ENCODE data around the gene FXYD6.

The FXYD6 gene

DNA sequence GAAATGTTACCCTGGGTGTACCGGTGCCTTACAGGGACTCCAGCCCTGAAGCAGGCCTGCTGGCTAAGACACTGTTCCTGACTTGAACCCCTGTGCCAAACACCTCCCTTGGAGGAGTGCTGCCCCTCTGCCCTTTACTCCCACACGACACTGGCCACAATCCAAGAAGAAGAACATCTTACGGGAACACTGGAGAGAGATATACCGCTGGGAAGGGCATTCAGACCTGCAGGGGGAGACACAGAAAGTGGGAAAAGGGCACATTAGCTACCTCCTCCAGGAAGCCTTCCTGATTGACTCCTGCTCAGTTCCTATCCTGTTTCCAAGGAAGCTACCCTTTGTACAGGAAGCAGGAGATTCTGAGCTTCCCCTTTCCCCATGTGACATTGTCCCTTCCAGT is 34.1 kb upstream of the FXYD6 start:
- no peak for DNase-seq (ENCODE audit: low read depth)

DNA sequence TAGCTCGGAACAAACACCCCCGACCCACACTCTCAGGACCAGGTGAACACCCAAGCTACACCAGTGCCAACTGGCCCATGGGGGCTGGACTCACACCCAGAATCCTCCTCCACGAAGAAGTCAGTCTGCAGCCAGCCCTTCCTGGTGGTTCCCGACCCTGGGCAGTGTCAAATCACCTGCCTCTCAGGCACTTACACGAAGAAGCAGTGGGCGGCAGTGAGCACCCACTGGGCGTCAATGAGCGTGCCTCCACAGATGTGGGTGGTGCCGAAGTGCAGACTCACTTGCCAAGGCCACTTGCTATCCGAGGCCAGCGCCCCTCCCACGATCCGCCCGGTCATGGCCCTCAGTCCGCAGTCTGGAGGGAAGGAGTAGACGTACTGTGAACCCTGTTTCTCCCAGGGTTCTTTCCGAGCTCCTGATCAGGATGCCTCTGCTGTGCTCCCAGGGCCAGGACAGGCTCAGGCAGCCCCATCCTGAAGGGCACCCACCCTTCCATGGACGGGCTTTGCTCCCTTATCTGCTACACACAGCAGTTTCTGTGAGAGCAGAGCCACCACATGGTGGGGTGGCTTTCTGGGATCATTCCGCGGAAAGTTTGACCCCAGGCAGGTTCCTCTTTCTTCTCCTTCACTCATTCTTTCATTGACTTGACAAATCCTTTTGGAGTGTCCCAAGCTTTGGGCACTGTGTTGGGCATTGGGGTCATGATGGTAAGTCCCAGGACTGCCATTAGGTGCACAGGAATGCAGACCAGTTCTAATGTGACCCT is 33.3 kb upstream of the FXYD6 start:
- no peak for DNase-seq (ENCODE audit: low read depth)

DNA sequence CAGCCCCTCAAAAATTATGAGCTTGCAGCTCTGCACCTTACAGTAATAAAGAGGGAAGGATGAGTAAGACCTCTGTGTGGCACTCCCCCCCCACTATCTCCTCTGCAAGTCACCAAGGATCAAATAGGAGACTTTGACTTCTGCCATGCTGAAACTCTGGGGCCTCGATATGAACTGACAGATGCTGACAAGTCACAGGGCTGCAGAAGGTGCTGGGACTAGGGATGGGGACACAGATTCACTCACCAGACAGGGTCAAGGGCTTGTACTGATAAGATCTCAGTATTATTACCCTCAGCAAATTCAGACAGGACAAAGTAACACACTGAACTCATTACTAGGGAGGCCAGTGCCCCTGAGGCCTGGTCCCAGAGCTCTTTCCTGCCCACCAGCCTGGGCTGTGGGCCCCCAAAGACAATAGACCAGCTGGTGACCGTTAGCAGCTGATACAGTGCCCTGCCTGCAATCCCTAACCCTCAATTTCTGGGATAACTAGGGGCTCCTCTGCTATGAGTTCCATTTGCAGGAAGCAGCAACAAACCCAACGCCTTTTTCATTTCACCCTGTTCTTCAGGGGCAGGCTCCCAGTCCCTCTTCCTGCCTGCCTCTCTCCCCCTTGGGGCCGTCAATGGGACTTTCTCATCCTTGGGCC is 32.6 kb upstream of the FXYD6 start:
- no peak for DNase-seq (ENCODE audit: low read depth)

GRCh38 chr11:117908109-117908895 is 31.8 kb upstream of the FXYD6 start:
- DNase-seq (ENCODE audit: low read depth) = no peak

DNA sequence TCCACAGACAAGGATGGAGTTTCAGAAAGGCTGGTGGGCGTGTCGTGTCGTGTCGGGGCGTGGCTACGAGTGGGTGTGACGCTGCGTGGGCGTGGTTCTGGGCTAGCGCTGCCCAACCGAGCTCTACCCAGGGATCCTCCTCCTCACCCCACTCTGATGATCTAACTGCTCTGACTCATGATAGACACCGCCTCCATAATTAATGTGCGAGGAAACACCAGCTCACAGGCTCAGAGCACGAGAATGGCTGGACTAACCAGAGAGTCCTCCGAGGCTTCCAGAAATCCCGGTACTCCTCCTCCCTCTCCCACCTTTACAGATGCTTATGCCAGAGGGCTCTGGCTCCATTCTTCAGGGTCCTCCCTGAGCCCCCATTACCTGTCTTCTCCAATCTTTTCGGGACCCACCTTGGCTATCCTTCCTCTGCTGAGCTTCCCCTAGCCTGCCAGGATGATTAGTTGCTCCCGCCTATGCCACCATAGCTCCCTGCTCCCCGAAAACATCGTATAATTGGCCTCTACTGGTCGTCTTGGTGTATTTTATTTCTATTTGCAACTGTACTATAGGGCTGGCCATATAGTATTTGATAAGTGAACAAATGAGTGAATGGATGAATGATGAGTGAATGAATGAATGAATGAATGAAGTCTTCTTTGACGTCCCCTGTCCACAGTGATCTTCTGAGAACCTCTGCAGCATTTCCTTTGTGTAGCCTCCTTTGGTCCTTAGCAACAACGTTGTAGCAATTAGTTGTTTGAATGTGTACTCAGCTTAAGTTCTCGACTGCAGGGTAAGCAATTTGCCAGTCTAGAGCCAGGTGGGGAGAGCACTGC is 31.0 kb upstream of the FXYD6 start:
- DNase-seq (ENCODE audit: low read depth) = peak; percentile 47

- no peak for DNase-seq (ENCODE audit: low read depth)
Observed at GRCh38 chr11:117906710-117907109, 30.3 kb upstream of the FXYD6 start.

GRCh38 chr11:117906126-117906525 is 29.7 kb upstream of the FXYD6 start:
- DNase-seq (ENCODE audit: low read depth) = no peak

GRCh38 chr11:117905524-117905923 is 29.1 kb upstream of the FXYD6 start:
- no peak for DNase-seq (ENCODE audit: low read depth)

DNA sequence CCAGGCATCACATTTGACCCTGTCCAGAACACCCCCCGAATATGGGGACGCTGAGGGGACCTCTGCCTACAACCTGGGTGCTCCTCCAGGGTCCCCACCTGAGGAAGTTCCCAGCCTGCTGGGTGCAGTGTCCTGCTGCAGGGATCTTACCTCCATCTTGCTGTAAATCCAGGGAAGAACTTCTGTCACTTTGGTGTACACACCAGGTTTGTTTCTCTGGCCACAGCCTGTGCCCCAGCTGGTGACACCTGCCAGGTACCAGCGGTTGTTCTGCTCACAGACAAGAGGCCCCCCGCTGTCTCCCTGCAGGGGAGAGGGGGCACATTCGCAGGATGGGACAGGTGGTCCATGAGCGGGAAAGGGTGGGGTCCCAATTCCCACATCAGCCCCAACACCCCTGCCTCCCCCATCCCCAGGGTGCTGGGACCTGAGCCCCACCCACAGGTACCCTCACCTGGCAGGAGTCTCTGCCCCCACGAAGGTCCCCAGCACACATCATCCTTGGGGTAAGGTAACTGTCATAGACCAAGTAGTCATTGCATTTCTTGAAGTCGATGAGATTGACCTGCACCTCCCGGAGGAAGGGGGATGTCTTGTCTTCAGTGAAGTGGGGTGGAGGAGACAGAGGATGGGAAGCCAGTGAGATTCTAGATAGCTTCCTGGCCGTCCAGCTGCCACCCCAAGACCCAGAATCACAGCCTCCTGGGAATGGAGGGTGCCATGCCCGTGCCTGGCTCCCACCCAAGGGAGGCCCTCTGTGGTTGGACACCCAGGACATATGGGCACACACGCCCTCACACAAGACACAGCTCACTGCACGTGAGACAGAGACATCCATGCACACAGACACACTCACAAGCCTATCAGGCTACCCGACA is 27.3 kb upstream of the FXYD6 start:
- DNase-seq (ENCODE audit: low read depth) = no peak

DNA sequence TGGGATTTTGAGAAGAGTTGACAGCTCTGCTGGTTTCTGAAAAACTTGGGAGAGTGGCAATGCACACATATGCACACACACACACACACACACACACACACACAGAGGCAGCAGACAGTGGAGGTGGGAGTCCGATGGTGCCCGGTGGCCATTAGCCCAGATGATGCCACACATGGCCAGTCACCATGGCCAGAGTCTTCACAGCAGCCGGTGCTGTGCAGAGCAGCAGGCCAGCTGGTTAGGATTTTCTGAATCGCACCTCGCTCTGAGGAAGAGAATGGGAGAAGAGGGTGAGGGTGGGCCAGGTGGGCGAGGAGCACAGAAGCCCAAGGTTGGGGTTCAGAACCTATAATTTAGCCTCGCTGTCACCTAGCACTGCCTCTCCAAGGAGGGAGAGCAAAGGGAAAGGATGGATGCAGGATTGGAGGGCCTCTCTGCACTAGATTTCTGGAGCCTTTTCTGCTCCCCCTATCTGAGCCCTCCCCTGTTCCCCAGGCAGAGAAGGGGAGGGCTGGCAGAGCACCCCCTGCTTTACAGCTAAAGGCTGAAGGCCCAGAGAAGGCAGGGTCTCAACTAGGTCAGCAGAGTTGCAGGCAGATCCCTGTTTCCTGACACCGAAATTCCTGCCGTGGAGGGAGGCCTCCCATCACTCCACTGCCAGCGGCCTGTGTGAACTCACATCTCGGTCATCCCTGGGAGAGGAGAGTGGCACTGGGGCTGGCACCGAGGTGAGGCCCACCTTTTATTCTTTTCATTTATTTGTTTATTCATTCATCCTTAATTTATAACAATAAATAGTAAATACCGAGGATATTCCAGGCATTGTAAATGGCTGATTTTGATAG is 25.8 kb upstream of the FXYD6 start:
- no peak for DNase-seq (ENCODE audit: low read depth)

DNA sequence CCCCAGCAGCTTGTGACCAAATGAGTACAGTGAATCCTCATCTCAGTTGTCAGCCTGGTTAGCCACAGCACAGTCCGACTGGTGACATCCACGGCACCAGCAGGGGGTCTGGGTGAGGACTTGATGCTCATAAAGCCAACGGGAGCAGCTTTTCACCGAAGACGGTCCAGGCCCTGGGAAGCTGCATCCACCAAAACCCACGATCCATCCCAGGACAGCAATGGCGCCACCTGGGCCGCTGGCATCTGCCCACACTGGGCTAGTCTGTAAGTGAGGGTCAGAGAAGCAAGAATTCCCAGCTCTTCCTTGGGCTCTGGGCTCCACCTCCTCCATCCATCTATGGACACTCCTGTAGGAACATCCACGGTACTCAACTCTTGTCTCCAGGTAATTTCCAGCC is 25.1 kb upstream of the FXYD6 start:
- DNase-seq (ENCODE audit: low read depth) = no peak

- DNase-seq (ENCODE audit: low read depth) = no peak
Observed at GRCh38 chr11:117900720-117901440, 24.4 kb upstream of the FXYD6 start.

GRCh38 chr11:117900121-117900648 is 23.7 kb upstream of the FXYD6 start:
- no peak for DNase-seq (ENCODE audit: low read depth)

DNA sequence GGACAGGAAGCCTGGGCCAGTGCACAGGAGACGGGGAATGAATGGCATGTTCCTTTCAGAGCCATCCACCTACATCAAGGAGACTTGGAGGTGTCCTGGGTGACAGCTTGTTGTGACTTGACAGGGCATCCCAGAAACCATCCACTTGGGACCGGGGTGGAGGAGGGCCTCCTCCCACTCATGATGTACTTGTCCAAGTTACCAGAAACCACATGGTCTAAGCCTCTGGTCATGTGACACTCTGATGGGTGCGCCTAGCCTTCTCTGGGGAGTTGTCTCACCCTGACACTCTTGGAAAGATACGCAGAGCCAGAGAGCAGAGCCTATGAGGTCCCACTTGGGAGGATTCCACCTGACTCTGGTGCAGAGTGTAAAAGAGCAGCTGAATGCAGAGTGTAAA is 21.6 kb upstream of the FXYD6 start:
- DNase-seq (ENCODE audit: low read depth) = no peak

DNA sequence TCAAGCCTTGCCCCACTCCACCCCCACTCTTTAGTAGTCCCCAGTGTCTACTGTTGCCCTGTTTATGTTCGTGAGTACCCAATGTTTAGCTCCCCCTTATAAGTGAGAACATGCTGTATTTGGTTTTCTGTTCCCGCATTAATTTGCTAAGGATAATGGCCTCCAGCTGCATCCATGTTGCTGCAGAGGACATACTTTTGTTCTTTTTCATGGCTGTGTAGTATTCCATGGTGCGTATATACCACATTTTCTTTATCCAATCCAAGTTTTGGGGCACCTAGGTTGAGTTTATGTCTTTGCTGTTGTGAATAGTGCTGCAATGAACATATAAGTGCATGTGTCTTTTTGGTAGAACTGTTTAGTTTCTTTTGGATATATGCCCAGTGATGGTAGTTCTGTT is 16.2 kb upstream of the FXYD6 start:
- DNase-seq (ENCODE audit: low read depth) = no peak

- DNase-seq (ENCODE audit: low read depth) = no peak
Observed at GRCh38 chr11:117891362-117891761, 14.9 kb upstream of the FXYD6 start.

DNA sequence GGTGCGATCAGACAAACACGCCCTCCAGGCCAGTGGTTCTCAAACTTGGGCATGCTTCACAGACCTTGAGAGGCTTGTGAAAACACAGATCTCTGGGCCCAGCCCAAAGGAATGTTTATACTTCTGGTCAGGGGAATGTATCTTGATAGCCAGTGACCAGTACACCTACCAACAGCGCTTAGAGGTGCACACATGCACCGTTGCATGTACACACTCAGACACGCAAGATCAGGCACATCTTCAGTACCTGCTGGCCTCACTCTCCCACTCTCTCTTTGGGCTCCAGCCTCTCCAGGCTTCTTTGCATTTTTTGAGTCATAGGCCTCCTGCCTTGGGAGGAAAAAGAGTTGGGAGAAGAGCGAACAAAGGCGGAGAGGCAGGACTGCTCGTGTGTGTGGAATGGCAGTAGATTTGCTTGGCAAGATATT is 11.7 kb upstream of the FXYD6 start:
- no peak for DNase-seq (ENCODE audit: low read depth)

DNA sequence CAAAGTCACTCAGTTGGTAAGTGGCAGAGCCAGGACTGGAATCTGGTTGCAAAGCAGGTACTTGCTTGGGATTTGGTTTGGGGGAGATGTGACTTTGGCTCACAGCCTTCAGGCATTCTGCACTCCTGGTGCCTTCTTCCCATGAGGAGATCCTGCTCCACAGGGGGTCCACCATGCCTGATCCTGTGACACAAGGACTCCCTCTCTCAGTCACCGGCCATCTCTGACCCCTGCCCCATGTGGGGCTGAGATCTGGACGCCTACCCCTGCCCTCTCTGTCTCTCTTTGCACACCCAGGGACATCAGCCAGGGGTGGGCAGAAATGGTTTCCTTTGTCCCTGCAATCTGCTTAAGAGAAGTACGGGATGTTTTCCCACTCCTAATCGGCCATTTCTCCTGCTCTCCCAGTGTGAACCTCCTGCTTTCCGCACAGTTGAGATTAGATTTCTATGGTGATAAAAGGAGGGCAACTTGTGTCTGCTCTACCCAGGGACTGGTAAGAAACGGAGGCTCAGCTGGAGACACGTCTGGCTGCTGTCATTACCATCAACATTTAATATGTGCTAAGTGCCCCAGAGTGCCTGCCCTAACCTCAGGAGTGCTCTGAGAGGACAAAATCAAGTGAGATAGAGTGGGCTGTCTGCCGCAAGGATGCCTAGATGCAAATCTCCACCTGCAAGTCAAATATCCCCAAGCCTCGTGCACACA is 11.1 kb upstream of the FXYD6 start:
- no peak for DNase-seq (ENCODE audit: low read depth)

DNA sequence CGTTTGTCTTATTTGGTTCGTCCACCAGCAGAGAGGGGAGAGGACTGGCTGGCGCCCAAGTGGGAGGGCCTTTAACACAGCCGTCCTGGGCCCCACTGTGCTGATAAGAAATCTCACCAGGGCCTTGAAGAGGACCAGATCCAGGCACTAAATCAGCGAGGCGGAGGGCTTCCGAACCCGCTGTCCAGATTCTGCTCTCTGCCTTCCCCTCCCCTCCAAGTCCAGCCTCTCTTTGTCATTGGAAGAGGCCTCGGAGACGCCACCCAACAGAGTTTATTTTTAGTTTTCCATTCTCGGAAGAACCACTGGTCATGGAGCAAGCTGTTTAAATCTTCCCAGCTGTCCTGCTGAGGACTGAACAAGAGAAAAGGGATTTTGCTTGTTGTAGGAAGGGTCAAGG is 9.3 kb upstream of the FXYD6 start:
- no peak for DNase-seq (ENCODE audit: low read depth)
